C4-2B (cell line): ENCODE measurements around the gene ZBTB8OS.

Experiments used
- H3K27ac ChIP-seq: fragments of 450-650 bp; 2 replicates; pipeline ENCODE4 v1.5.1; 2017
- ZFX ChIP-seq: fragments of 450-650 bp; IDR thresholded peaks from 2 replicates; pipeline ENCODE4 v1.6.1; 2017
- TF ChIP-seq, protein P1 (sequence below): fragments of 450-650 bp; conservative IDR thresholded peaks from 2 replicates; pipeline ENCODE4 v1.5.1; 2017; ENCODE audit warnings: mild to moderate bottlenecking

The ZBTB8OS gene

GRCh38 chr1:32592943-32593342, 57.4 kb downstream of the ZBTB8OS start:
- no peak overlapping the region for H3K27ac ChIP-seq
- no peak for TF ChIP-seq ZFX
- TF ChIP-seq, protein P1, sequence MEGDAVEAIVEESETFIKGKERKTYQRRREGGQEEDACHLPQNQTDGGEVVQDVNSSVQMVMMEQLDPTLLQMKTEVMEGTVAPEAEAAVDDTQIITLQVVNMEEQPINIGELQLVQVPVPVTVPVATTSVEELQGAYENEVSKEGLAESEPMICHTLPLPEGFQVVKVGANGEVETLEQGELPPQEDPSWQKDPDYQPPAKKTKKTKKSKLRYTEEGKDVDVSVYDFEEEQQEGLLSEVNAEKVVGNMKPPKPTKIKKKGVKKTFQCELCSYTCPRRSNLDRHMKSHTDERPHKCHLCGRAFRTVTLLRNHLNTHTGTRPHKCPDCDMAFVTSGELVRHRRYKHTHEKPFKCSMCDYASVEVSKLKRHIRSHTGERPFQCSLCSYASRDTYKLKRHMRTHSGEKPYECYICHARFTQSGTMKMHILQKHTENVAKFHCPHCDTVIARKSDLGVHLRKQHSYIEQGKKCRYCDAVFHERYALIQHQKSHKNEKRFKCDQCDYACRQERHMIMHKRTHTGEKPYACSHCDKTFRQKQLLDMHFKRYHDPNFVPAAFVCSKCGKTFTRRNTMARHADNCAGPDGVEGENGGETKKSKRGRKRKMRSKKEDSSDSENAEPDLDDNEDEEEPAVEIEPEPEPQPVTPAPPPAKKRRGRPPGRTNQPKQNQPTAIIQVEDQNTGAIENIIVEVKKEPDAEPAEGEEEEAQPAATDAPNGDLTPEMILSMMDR: no peak

DNA sequence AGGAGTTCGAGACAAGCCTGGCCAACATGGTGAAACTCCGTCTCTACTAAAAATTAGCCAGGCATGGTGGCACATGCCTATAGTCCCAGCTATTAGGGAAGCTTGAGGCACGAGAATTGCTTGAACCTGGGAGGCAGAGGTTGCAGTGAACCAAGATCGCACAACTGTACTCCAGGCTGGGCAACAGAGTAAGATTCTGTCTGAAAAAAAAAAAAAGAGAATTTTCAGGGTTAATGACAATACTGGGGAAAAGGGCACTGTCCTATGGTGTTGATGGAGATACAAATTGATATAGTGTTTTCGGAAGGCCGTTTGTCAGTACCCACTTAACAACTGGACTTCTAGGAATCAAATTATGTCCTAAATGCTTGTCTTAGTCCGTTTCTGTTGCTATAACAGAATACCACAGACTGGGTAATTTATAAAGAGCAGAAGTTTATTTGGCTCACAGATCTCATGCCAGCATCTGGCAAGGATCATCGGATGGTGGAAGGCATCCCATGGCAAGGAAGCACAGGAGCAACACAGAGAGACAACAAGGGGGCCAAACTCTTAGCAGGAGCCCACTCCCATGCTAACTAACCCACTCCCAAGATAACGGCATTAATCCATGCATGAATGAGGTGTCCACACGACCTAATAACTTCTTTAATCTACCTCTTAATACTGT, 69.9 kb downstream of the ZBTB8OS start:
- TF ChIP-seq ZFX: no peak
- TF ChIP-seq, protein P1: no peak
- no peak overlapping the region for H3K27ac ChIP-seq
